NCI-H748 (cell line): ENCODE results near the gene DPEP2NB.
"Not testable (repeated sequence)": the region's sequence is repeated elsewhere in the genome, so short reads cannot be mapped to it uniquely, and the experiment has no call there.

Source experiments
- DNase-seq: peaks from one replicate; lab custom pipeline; 2025; ENCODE audit not compliant: unreplicated experiment; lab: John Stamatoyannopoulos, UW

The DPEP2NB gene

GRCh38 chr16:67987460-67988160 is 28.1 kb downstream of the DPEP2NB start:
- DNase-seq = no peak

- DNase-seq = no peak
Measured at GRCh38 chr16:67986949-67987348, 28.8 kb downstream of the DPEP2NB start.

GRCh38 chr16:67982011-67982696 is 33.6 kb downstream of the DPEP2NB start:
- DNase-seq = no peak

GRCh38 chr16:67979955-67980678 is 35.6 kb downstream of the DPEP2NB start, which contains the start of gene DPEP3:
Gene DPEP3, minus strand, starts transcription at chr16:67980499. Its CDS starts 119 bp downstream, at chr16:67980380.
- DNase-seq = no peak

GRCh38 chr16:67977469-67978227 is 38.1 kb downstream of the DPEP2NB start:
- no peak for DNase-seq

GRCh38 chr16:67977005-67977404 is 38.7 kb downstream of the DPEP2NB start:
- DNase-seq = no peak

GRCh38 chr16:67976205-67976604 is 39.5 kb downstream of the DPEP2NB start:
- DNase-seq = no peak

- no peak for DNase-seq
Measured at GRCh38 chr16:67975321-67976105, 40.2 kb downstream of the DPEP2NB start.

GRCh38 chr16:67972285-67972684 is 43.4 kb downstream of the DPEP2NB start:
- DNase-seq = not testable (repeated sequence)

GRCh38 chr16:67971111-67971510 is 44.6 kb downstream of the DPEP2NB start:
- no peak for DNase-seq

GRCh38 chr16:67969254-67970039 is 46.3 kb downstream of the DPEP2NB start:
- no peak for DNase-seq

- DNase-seq = peak; percentile 75
Measured at GRCh38 chr16:67968400-67969253, 47.1 kb downstream of the DPEP2NB start, which contains the start of gene SLC12A4. Gene SLC12A4, minus strand, starts transcription at chr16:67968637. Its CDS starts 84 bp downstream, at chr16:67968553.

- peak; percentile 30 for DNase-seq
Measured at GRCh38 chr16:67967958-67968399, 47.7 kb downstream of the DPEP2NB start.

GRCh38 chr16:67967183-67967957 is 48.3 kb downstream of the DPEP2NB start:
- peak; percentile 13 for DNase-seq

GRCh38 chr16:67966549-67967182 is 49.0 kb downstream of the DPEP2NB start:
- DNase-seq = peak; percentile 12

GRCh38 chr16:67965668-67966548 is 49.8 kb downstream of the DPEP2NB start:
- peak; percentile 12 for DNase-seq
